Right lobe of liver (tissue), 6 donors: ENCODE data around the gene ZNF558. TPM values are rescaled to one million over a fixed set of nuclear protein-coding genes. Genes with fewer than 3 reads are reported as not detected.
"Not testable (repeated sequence)": the region's sequence is repeated elsewhere in the genome, so short reads cannot be mapped to it uniquely, and the experiment has no call there.

Source experiments
- ATAC-seq, 4 donors: fragments of 200-7000 bp; cut with Tn5 transposase; one replicate each; pipeline ENCODE4 v1.9.1; 2020; ENCODE audit warnings: mild to moderate bottlenecking in 4 of 4, moderate library complexity in 4 of 4
- DNase-seq, 3 donors: peaks; one replicate each; pipeline ENCODE4 v3.0.0-alpha.2; 2020
- H3K27ac ChIP-seq, 3 donors: fragments of 200-600 bp; one replicate each; pipeline ENCODE4 v1.8.0; 2022
- H3K27me3 ChIP-seq, 2 donors: fragments of 200-600 bp; one replicate each; pipeline ENCODE4 v1.8.0; 2022
- H3K36me3 ChIP-seq, 4 donors: fragments of 200-600 bp; sonication (generic) in 1 of 4; one replicate each; pipeline versions ENCODE4 v1.5.1 to v1.8.0; 2017 to 2022; ENCODE audit warnings: control low read depth in 1 of 4
- H3K4me1 ChIP-seq, 4 donors: fragments of 200-600 bp; sonication (generic) in 1 of 4; one replicate each; pipeline versions ENCODE4 v1.5.1 to v1.8.0; 2017 to 2022; ENCODE audit warnings: control low read depth in 1 of 4
- H3K4me3 ChIP-seq, 3 donors: fragments of 200-600 bp; one replicate each; pipeline ENCODE4 v1.8.0; 2022
- H3K9me3 ChIP-seq, 4 donors: fragments of 200-600 bp; sonication (generic) in 1 of 4; one replicate each; pipeline versions ENCODE4 v1.5.1 to v1.8.0; 2017 to 2022; ENCODE audit warnings: control low read depth in 1 of 4
- CTCF ChIP-seq, 4 donors: fragments of 200-600 bp in 3 of 4; fragments of 450-650 bp in 1 of 4; IDR thresholded peaks; one replicate each; pipeline versions ENCODE4 v1.5.1 to v1.8.0; 2016 to 2022; ENCODE audit warnings: antibody characterized with exemption in 4 of 4, mild to moderate bottlenecking in 2 of 4
- POLR2A ChIP-seq: fragments of 450-650 bp; IDR thresholded peaks from one replicate; pipeline ENCODE4 v1.6.1; 2017; ENCODE audit warnings: antibody characterized with exemption, mild to moderate bottlenecking
- WGBS: methylation state at CpG from one replicate; pipeline ENCODE4 v1.1.6; 2018; ENCODE audit warnings: low coverage, low lambda C conversion rate; ENCODE audit not compliant: insufficient coverage; ENCODE audit errors: missing lambda C conversion rate; 5-methylcytosine and 5-hydroxymethylcytosine counted together
- intact Hi-C, 2 donors: fragments of 100-400 bp; cut with DNase I; formaldehyde crosslinking; loops; one replicate each; pipeline versions ENCODE4 v1.11.2 to v1.14.1; 2022
- total RNA-seq, 6 experiments: library from RNA; depleted of rRNA in 2 of 6; stranded (reverse); fragments of >200 nt in 2 of 6; fragmentation: NEBNext Ultra II Directional in 3 of 6; extraction: Animal tissue kit (Norgen Biotek cat#: 25700) in 3 of 6; gene quantifications; one replicate each; pipeline versions ENCODE4 v1.1.0 to v1.2.4, GENCODE V29; 2016 to 2023
- donor health status: DM: no; HTN: yes; CAD: no.
- donor health status: DM: no; HTN: no; CAD: no.
- donor health status: DM: no; HTN: no; CAD: no.
- donor health status: DM: no; HTN: yes; CAD: no.
- donor health status: DM: no; HTN: yes; CAD: no.

Gene ZNF558
- total RNA-seq, 6 experiments from 2014 or later = 6.9 to 15.9 (median 9.9) TPM

- no peaks in the 10 kb centered on the region for H3K27me3 ChIP-seq
- peaks cover 7 to 72% (median 49%) of the 10 kb centered on the region in 4 donors for H3K9me3 ChIP-seq
- peaks cover 0 to 73% (median 37%) of the 10 kb centered on the region in 4 donors for H3K36me3 ChIP-seq
- 91% methylated on average over 3 of the region's 3 CpGs for WGBS
- DNase-seq = no peak
- TF ChIP-seq CTCF (IDR thresholded peaks at IDR 0.05) (no peak), POLR2A (no peak)
- H3K27ac ChIP-seq = no peak overlapping the region
- no peak for ATAC-seq
- H3K4me1 ChIP-seq = no peaks in the 10 kb centered on the region
- no peak overlapping the region for H3K4me3 ChIP-seq
- intact Hi-C loops = no loop called here
These were observed 17.9 kb downstream of the ZNF558 start for GRCh38 chr19:8814176-8814575.

- intact Hi-C loops = no loop called here
- WGBS = 96% methylated on average over 8 of the region's 10 CpGs
- no peak for DNase-seq
- H3K4me1 ChIP-seq = no peaks in the 10 kb centered on the region
- TF ChIP-seq POLR2A (no peak), CTCF (IDR thresholded peaks at IDR 0.05) (no peak)
- H3K4me3 ChIP-seq = no peak overlapping the region
- H3K27ac ChIP-seq = no peak overlapping the region
- H3K36me3 ChIP-seq = peaks cover 0 to 68% (median 27%) of the 10 kb centered on the region in 4 donors
- ATAC-seq = no peak
- H3K27me3 ChIP-seq = no peaks in the 10 kb centered on the region
- peaks cover 7 to 76% (median 50%) of the 10 kb centered on the region in 4 donors for H3K9me3 ChIP-seq
These were observed 20.6 kb downstream of the ZNF558 start for GRCh38 chr19:8811315-8812172.

GRCh38 chr19:8806661-8807060, 25.4 kb downstream of the ZNF558 start:
- TF ChIP-seq POLR2A (no peak), CTCF (IDR thresholded peaks at IDR 0.05) (no peak)
- peaks cover 7 to 37% (median 28%) of the 10 kb centered on the region in 4 donors for H3K9me3 ChIP-seq
- H3K36me3 ChIP-seq = peaks cover 0 to 41% (median 10%) of the 10 kb centered on the region in 4 donors
- no peak overlapping the region for H3K27ac ChIP-seq
- ATAC-seq (no peak), DNase-seq (no peak)
- WGBS = 67% methylated on average over 1 of the region's 1 CpG
- no peaks in the 10 kb centered on the region for H3K4me1 ChIP-seq
- no peaks in the 10 kb centered on the region for H3K27me3 ChIP-seq
- intact Hi-C loops = no loop called here
- no peak overlapping the region for H3K4me3 ChIP-seq

- Histone ChIP-seq H3K9me3 (peaks cover 0 to 8% (median 0%) of the 10 kb centered on the region in 4 donors), H3K27me3 (no peaks in the 10 kb centered on the region), H3K4me3 (no peak overlapping the region), H3K27ac (no peak overlapping the region), H3K36me3 (no peaks in the 10 kb centered on the region), H3K4me1 (no peaks in the 10 kb centered on the region)
- intact Hi-C loops = no loop called here
- ATAC-seq (no peak), DNase-seq (no peak)
- WGBS = 39% methylated on average over 1 of the region's 1 CpG
- TF ChIP-seq POLR2A (no peak), CTCF (IDR thresholded peaks at IDR 0.05) (no peak)
These were observed 37.3 kb downstream of the ZNF558 start for GRCh38 chr19:8794823-8795222.

GRCh38 chr19:8773587-8773986, 58.5 kb downstream of the ZNF558 start:
- no CpG with 5 or more reads among the region's 12 CpGs for WGBS
- intact Hi-C loops, H3K9me3 ChIP-seq, H3K27ac ChIP-seq, H3K36me3 ChIP-seq, ATAC-seq, H3K27me3 ChIP-seq, H3K4me1 ChIP-seq, H3K4me3 ChIP-seq, DNase-seq: not testable (repeated sequence)

- DNase-seq, H3K9me3 ChIP-seq, H3K27me3 ChIP-seq, H3K4me1 ChIP-seq, H3K4me3 ChIP-seq, ATAC-seq, intact Hi-C loops, H3K27ac ChIP-seq, H3K36me3 ChIP-seq: not testable (repeated sequence)
- 63% methylated on average over 3 of the region's 8 CpGs for WGBS
These were observed 62.8 kb downstream of the ZNF558 start for GRCh38 chr19:8769265-8769664.

- H3K4me3 ChIP-seq, H3K27ac ChIP-seq, H3K9me3 ChIP-seq, ATAC-seq, H3K36me3 ChIP-seq, H3K4me1 ChIP-seq, DNase-seq, intact Hi-C loops, H3K27me3 ChIP-seq: not testable (repeated sequence)
- WGBS = 77% methylated on average over 5 of the region's 11 CpGs
These were observed 64.8 kb downstream of the ZNF558 start for GRCh38 chr19:8767257-8767656.
